ENCODE results near the gene NSMCE4A.
"Not testable (repeated sequence)": the region's sequence is repeated elsewhere in the genome, so short reads cannot be mapped to it uniquely, and the experiment has no call there.

Gene NSMCE4A

DNA sequence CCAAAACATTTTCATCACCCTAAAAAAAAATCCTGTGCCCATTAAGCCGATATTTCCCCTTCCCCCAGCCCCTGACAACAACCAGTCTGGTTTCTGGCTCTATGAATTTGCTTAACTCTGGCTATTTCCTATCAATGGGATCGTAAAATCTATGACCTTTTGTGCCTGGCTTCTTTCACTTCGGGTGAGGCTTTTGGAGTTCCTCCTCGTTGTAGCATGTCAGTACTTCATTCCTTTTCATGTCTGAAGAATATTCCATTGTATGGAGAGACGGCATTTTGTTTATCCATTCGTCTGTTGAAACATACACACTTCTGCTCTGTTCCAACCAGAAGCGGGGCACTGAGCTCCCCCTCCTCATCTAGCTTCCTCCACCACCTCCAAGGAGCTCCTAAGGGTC, 43.5 kb upstream of the NSMCE4A start:
- H3K4me2 ChIP-seq (ENCODE audit: low read length) = no peak overlapping the region
- H3K9me3 ChIP-seq (ENCODE audit: insufficient read depth, low read depth, low read length) = peaks cover 2% of the 10 kb centered on the region
- H2AFZ ChIP-seq (ENCODE audit: insufficient read depth, low read length, poor library complexity) = no peak overlapping the region
- H2AK5ac ChIP-seq (ENCODE audit: low read length) = no peak overlapping the region
- peaks cover 7 to 10% of the 10 kb centered on the region in 2 experiments for H3K4me1 ChIP-seq (ENCODE audit: control insufficient read depth in 1 of 2, insufficient read depth in 2 of 2, low read length in 2 of 2)
- H3K18ac ChIP-seq (ENCODE audit: low read length) = no peak overlapping the region
- H3K9ac ChIP-seq (ENCODE audit: low read length) = no peak overlapping the region
- no peak overlapping the region for H2BK120ac ChIP-seq (ENCODE audit: insufficient read depth, low read length, poor library complexity)
- no peak overlapping the region for H2BK5ac ChIP-seq (ENCODE audit: low read depth, low read length, poor library complexity)
- no peaks in the 10 kb centered on the region for H3K27me3 ChIP-seq (ENCODE audit: insufficient read depth, low read length)
- H4K91ac ChIP-seq (ENCODE audit: low read depth, low read length) = no peak overlapping the region
- no peak for DNase-seq
- H3K14ac ChIP-seq (ENCODE audit: low read length) = no peak overlapping the region
- H3K4me3 ChIP-seq (ENCODE audit: low read depth, low read length) = no peak overlapping the region
- peaks cover 2% of the 10 kb centered on the region for H3K79me2 ChIP-seq (ENCODE audit: control insufficient read depth, insufficient read depth, low read length, poor library complexity)
- no peak overlapping the region for H3K23ac ChIP-seq (ENCODE audit: low read length)
- H4K8ac ChIP-seq (ENCODE audit: low read depth, low read length) = no peak overlapping the region
- no peak overlapping the region for H4K12ac ChIP-seq (ENCODE audit: low read depth, low read length)
- H2BK12ac ChIP-seq (ENCODE audit: low read length) = no peak overlapping the region
- no peaks in the 10 kb centered on the region for H3K79me1 ChIP-seq (ENCODE audit: low read length)
- no peaks in the 10 kb centered on the region for H3K36me3 ChIP-seq (ENCODE audit: control insufficient read depth in 1 of 2, insufficient read depth in 2 of 2, low read length in 2 of 2)
- no peak overlapping the region for H3K27ac ChIP-seq (ENCODE audit: low read depth, low read length)
- no peak overlapping the region for H3K4ac ChIP-seq (ENCODE audit: low read depth, low read length)
- no CpG with 5 or more reads among the region's 7 CpGs for WGBS (ENCODE audit: extremely low coverage, insufficient coverage, insufficient read length)

- H3K79me1 ChIP-seq (ENCODE audit: low read length); H3K36me3 ChIP-seq (ENCODE audit: control insufficient read depth in 1 of 2, insufficient read depth in 2 of 2, low read length in 2 of 2); H4K8ac ChIP-seq (ENCODE audit: low read depth, low read length); H2AFZ ChIP-seq (ENCODE audit: insufficient read depth, low read length, poor library complexity); H4K91ac ChIP-seq (ENCODE audit: low read depth, low read length); H3K79me2 ChIP-seq (ENCODE audit: control insufficient read depth, insufficient read depth, low read length, poor library complexity); H3K23ac ChIP-seq (ENCODE audit: low read length); H3K14ac ChIP-seq (ENCODE audit: low read length); H3K9me3 ChIP-seq (ENCODE audit: insufficient read depth, low read depth, low read length); H3K27ac ChIP-seq (ENCODE audit: low read depth, low read length); DNase-seq; H2AK5ac ChIP-seq (ENCODE audit: low read length); H3K4ac ChIP-seq (ENCODE audit: low read depth, low read length); H3K18ac ChIP-seq (ENCODE audit: low read length); H3K4me2 ChIP-seq (ENCODE audit: low read length); H3K27me3 ChIP-seq (ENCODE audit: insufficient read depth, low read length); H2BK120ac ChIP-seq (ENCODE audit: insufficient read depth, low read length, poor library complexity); H2BK5ac ChIP-seq (ENCODE audit: low read depth, low read length, poor library complexity); H3K9ac ChIP-seq (ENCODE audit: low read length); H4K12ac ChIP-seq (ENCODE audit: low read depth, low read length); H3K4me3 ChIP-seq (ENCODE audit: low read depth, low read length); H2BK12ac ChIP-seq (ENCODE audit: low read length); H3K4me1 ChIP-seq (ENCODE audit: control insufficient read depth in 1 of 2, insufficient read depth in 2 of 2, low read length in 2 of 2): not testable (repeated sequence)
- no CpG with 5 or more reads among the region's 4 CpGs for WGBS (ENCODE audit: extremely low coverage, insufficient coverage, insufficient read length)
Observed at GRCh38 chr10:122017926-122018325, 42.9 kb upstream of the NSMCE4A start.

DNA sequence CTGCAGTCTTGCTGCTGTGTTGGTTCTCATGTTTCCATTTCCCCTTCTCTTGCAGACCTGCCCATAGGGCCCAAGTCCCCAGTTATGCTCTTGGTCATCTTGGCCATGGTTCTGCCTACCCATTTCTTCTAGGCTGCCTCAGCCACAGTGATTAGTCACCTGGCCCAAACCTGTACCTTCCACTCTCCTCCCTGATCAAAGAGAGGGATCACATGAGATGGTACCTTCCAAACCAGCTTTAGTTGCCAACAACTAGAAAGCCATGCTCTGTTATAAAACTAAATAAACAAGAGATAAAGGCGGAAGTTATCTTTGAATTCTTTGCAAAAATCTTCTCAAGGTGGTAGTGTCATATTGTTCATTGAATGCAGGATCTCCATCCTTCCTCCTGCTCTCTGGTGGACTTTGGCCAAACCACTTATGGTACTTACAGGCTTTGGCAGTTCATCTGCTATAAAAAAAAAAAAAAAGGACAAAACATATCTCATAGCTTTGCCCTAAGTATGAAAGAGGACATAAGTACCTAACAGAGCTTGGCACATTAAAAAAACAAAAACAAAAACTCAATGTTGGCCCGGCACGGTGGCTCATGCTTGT, 39.7 kb upstream of the NSMCE4A start:
- Histone ChIP-seq H2AFZ (ENCODE audit: insufficient read depth, low read length, poor library complexity) (no peak overlapping the region), H4K91ac (ENCODE audit: low read depth, low read length) (no peak overlapping the region), H3K79me2 (ENCODE audit: control insufficient read depth, insufficient read depth, low read length, poor library complexity) (peaks cover 2% of the 10 kb centered on the region), H3K79me1 (ENCODE audit: low read length) (no peaks in the 10 kb centered on the region), H4K8ac (ENCODE audit: low read depth, low read length) (no peak overlapping the region), H2BK120ac (ENCODE audit: insufficient read depth, low read length, poor library complexity) (no peak overlapping the region), H3K23ac (ENCODE audit: low read length) (no peak overlapping the region), H3K9me3 (ENCODE audit: insufficient read depth, low read depth, low read length) (peaks cover 2% of the 10 kb centered on the region), H3K9ac (ENCODE audit: low read length) (peak overlapping the region; percentile 4), H3K4me1 (ENCODE audit: control insufficient read depth in 1 of 2, insufficient read depth in 2 of 2, low read length in 2 of 2) (peaks cover 7 to 10% of the 10 kb centered on the region in 2 experiments), H3K18ac (ENCODE audit: low read length) (no peak overlapping the region), H3K4me2 (ENCODE audit: low read length) (no peak overlapping the region), H3K4ac (ENCODE audit: low read depth, low read length) (no peak overlapping the region), H3K4me3 (ENCODE audit: low read depth, low read length) (no peak overlapping the region), H4K12ac (ENCODE audit: low read depth, low read length) (no peak overlapping the region), H2BK12ac (ENCODE audit: low read length) (no peak overlapping the region), H3K27ac (ENCODE audit: low read depth, low read length) (no peak overlapping the region), H3K14ac (ENCODE audit: low read length) (no peak overlapping the region), H2AK5ac (ENCODE audit: low read length) (no peak overlapping the region), H3K36me3 (ENCODE audit: control insufficient read depth in 1 of 2, insufficient read depth in 2 of 2, low read length in 2 of 2) (no peaks in the 10 kb centered on the region), H2BK5ac (ENCODE audit: low read depth, low read length, poor library complexity) (no peak overlapping the region), H3K27me3 (ENCODE audit: insufficient read depth, low read length) (no peaks in the 10 kb centered on the region)
- no CpG with 5 or more reads among the region's 3 CpGs for WGBS (ENCODE audit: extremely low coverage, insufficient coverage, insufficient read length)
- no peak for DNase-seq

DNA sequence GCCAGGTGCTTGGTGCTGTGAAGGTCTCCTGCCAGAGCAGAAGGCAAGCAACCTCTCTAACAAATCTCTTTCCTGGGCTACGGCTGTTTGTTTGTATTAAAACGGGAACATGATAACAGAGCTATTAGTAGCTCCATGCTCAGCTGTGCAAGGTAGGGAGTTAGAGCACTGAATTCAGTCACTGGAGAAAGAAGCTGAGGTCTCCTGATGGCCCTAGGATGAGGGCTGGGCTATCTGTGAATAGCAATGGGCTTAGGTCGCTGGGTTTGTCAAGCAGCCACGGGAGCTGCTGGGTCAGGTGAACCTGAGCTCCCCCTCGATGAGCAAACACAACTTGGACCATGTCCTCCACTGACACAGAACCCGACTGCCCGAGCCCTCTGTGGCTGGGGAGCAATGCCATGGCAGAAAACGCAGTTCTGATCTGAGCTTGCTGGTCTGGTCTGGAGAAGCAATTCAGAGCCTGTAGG, 38.3 kb upstream of the NSMCE4A start:
- Histone ChIP-seq H4K12ac (ENCODE audit: low read depth, low read length) (no peak overlapping the region), H2BK5ac (ENCODE audit: low read depth, low read length, poor library complexity) (no peak overlapping the region), H2BK120ac (ENCODE audit: insufficient read depth, low read length, poor library complexity) (no peak overlapping the region), H3K79me1 (ENCODE audit: low read length) (no peaks in the 10 kb centered on the region), H4K91ac (ENCODE audit: low read depth, low read length) (no peak overlapping the region), H3K23ac (ENCODE audit: low read length) (no peak overlapping the region), H3K4me1 (ENCODE audit: control insufficient read depth in 1 of 2, insufficient read depth in 2 of 2, low read length in 2 of 2) (no peaks in the 10 kb centered on the region), H3K27ac (ENCODE audit: low read depth, low read length) (no peak overlapping the region), H2BK12ac (ENCODE audit: low read length) (no peak overlapping the region), H3K79me2 (ENCODE audit: control insufficient read depth, insufficient read depth, low read length, poor library complexity) (no peaks in the 10 kb centered on the region), H2AFZ (ENCODE audit: insufficient read depth, low read length, poor library complexity) (no peak overlapping the region), H3K27me3 (ENCODE audit: insufficient read depth, low read length) (no peaks in the 10 kb centered on the region), H3K9ac (ENCODE audit: low read length) (no peak overlapping the region), H2AK5ac (ENCODE audit: low read length) (no peak overlapping the region), H3K18ac (ENCODE audit: low read length) (no peak overlapping the region), H3K4me2 (ENCODE audit: low read length) (no peak overlapping the region), H3K9me3 (ENCODE audit: insufficient read depth, low read depth, low read length) (peaks cover 2% of the 10 kb centered on the region), H3K4me3 (ENCODE audit: low read depth, low read length) (no peak overlapping the region), H3K36me3 (ENCODE audit: control insufficient read depth in 1 of 2, insufficient read depth in 2 of 2, low read length in 2 of 2) (no peaks in the 10 kb centered on the region), H3K4ac (ENCODE audit: low read depth, low read length) (no peak overlapping the region), H3K14ac (ENCODE audit: low read length) (no peak overlapping the region), H4K8ac (ENCODE audit: low read depth, low read length) (no peak overlapping the region)
- no CpG with 5 or more reads among the region's 8 CpGs for WGBS (ENCODE audit: extremely low coverage, insufficient coverage, insufficient read length)
- no peak for DNase-seq
